LNCaP clone FGC (cell line): ENCODE results near the gene CMTR1.

Experiments
- DNase-seq: peaks from one replicate; pipeline ENCODE4 v3.0.0-alpha.2; 2011; ENCODE audit warnings: low read depth
- H3K4me3 ChIP-seq: 2 replicates; pipeline ENCODE4 v1.5.1; 2011; ENCODE audit warnings: mild to moderate bottlenecking, low read depth, low read length, control low read depth
- TF ChIP-seq, protein P1 (sequence below): IDR thresholded peaks from 2 replicates; pipeline ENCODE4 v1.5.1; 2012; ENCODE audit warnings: mild to moderate bottlenecking; ENCODE audit not compliant: control insufficient read depth, insufficient read depth; ENCODE audit errors: extremely low read depth

CMTR1 gene

DNA sequence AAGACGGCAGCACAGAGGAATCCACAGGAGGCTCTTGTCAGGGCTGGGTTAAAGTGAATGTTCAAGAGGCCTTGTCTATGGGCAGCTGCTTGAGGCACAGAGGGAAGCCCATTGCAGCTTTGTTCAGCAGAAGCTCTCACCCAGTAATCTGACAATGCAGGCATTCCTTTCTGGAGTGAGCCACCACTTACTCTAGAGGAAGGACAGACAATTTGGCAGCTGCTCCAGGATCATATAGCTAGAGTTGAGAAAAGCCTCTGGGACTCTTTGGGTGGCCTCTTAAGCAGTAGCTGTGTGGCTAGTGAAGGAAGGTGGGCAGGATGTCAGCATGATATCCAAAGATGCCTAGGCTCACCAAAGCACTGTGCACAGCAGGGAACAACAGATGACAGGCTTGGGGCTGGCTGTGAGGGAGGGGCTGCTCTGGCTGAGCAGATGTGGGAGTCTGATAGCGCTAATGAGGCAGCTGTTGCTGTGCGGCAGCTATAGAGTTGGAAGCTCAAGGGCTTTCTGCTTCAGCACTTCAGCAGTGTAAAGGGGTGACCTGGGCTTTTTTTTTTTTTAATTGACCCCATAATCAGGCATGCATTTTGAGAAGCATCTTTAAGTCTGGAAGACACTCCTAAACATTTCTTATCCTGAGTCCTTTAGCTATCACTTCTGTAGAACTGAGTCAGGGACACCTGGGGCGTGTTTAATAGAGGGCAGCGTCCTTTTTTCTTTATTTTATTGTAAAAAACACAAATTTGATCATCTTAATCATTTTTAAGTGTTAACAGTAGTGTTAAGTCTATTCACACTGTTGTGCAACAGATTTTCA is 27.2 kb downstream of the CMTR1 start:
- DNase-seq = no peak
- H3K4me3 ChIP-seq = no peak overlapping the region
- TF ChIP-seq, protein P1, sequence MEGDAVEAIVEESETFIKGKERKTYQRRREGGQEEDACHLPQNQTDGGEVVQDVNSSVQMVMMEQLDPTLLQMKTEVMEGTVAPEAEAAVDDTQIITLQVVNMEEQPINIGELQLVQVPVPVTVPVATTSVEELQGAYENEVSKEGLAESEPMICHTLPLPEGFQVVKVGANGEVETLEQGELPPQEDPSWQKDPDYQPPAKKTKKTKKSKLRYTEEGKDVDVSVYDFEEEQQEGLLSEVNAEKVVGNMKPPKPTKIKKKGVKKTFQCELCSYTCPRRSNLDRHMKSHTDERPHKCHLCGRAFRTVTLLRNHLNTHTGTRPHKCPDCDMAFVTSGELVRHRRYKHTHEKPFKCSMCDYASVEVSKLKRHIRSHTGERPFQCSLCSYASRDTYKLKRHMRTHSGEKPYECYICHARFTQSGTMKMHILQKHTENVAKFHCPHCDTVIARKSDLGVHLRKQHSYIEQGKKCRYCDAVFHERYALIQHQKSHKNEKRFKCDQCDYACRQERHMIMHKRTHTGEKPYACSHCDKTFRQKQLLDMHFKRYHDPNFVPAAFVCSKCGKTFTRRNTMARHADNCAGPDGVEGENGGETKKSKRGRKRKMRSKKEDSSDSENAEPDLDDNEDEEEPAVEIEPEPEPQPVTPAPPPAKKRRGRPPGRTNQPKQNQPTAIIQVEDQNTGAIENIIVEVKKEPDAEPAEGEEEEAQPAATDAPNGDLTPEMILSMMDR = no peak

DNA sequence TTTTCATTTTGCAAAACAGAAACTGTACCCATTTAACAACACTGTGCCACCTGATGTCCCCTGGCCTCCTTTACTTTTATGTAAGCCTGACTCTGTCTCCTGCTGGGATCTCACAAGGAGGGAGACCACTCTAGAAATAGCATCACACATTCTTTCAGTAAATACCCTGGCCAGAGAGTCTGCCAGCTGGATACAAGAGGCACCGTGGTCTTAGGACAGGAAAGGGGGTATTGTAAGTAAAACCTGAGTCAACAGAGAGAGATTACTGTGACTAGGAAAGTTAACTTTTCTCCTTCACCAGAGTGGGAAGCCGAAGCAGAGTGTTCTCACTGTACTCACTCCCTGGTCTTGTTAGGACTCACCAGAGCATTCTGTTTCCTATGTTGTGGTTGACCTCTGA is 27.8 kb downstream of the CMTR1 start:
- no peak for DNase-seq
- TF ChIP-seq, protein P1 = no peak
- H3K4me3 ChIP-seq = no peak overlapping the region

DNA sequence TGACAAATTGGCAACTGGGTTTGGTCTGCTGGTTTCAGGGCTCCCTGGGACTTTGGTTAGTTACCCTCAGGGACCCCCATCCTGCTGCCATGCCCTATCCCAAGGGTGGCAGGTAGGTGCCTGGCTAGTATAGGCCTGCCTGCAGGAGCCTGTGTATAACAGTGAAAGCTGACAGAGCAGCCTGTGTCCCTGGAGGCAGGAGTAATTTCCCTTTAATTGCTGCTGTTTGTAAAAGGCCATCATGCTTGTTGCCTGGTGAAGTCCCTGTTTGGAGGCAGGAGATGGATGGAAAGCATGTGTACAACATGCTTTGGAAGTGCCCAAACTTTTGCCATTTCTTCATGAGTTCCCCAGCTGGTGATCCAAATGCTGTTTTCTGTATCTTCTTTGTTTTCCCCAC is 30.1 kb downstream of the CMTR1 start:
- no peak for DNase-seq
- TF ChIP-seq, protein P1 = no peak
- no peak overlapping the region for H3K4me3 ChIP-seq

DNA sequence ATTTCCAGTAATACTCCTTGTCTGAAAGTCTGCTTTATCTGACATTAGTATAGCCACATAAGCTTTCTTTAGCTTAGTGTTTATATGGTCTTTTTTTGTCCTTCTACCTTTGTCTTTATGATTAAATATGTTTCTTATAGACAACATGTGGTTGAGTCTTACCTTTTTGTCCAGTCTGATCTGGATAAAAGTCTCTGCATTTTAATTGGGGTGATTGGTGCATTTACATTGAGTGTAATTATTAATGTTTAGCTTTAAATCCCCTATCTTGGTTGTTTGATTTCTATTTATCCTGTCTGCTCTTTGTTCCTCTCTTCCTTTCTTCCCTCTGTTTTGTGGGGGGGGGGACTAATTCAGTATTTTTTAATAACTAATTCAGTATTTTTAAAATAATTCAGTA is 34.7 kb downstream of the CMTR1 start:
- H3K4me3 ChIP-seq = no peak overlapping the region
- DNase-seq = no peak
- TF ChIP-seq, protein P1 = no peak

DNA sequence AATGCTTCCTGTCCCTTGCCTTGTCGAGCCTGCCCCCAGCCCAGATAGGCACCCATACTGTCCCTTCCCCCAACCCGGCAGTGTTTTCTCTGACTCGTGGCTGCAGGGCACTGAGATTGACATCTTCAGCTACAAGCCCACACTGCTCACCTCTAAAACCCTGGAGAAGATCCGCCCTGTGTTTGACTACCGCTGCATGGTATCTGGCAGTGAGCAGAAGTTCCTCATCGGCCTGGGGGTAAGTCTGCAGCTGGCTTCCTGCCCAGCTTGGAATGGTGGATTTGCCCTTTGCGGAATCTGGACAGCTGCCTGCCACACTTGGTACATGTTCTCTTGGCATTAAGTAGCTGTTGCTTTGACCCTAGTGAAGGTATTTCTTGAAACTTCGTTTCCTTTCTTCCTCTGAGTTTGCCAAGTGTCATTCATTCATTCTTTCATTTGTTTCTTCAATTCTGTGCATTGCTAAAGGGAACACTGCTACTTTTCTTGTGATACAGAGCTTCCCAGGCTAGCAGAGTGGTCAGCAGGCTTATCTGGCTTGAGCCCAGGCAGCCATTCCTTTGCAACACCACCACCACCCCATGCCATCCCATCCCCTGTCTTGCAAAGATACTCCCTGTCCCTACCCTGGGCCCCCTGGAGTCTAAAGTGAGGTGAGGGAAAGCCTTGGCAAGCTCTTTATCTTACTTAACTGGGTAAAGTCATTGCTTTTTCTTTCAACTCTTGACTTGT is 40.5 kb downstream of the CMTR1 start:
- peak; percentile 92 for DNase-seq
- H3K4me3 ChIP-seq = peak overlapping the region; percentile 6; the same call in 1 of the 2 replicates
- TF ChIP-seq, protein P1 = no peak

DNA sequence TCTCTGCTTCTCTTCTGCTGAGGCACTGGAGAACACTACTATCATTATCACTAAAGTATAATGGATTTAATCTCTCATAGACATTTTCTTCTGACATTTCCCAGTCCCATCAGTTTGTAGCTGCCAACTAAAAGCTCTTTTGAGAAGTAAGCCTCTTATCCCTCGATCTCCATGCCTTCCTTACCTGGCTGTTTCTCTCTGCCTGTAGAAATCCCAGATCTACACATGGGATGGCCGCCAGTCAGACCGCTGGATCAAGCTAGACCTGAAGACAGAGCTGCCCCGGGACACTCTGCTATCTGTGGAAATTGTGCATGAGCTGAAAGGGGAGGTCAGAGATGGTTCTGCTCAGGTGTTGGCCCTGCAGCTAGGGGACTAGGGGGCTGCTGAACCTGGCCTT is 41.3 kb downstream of the CMTR1 start:
- no peak for DNase-seq
- H3K4me3 ChIP-seq = no peak overlapping the region
- TF ChIP-seq, protein P1 = no peak

DNA sequence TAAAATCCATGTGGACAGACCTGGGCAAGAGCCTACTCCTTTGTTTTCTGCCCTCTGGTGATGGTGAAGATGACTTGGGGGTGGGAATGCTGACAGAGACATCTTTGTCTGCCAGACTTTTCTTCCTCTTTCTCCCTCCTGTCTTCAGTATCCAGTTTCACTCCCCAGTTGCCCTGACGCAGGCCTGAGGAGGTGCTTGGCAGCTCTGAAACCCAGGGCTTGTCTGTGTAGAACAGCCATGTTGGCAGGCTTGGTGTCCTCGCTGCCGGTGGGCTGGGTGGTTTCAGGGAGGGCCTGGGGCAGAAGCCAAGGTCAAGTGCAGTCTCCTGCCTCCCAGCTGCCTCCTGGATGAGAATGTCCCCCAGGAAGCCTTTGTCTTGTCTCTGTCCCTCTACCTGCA is 44.2 kb downstream of the CMTR1 start:
- TF ChIP-seq, protein P1 = no peak
- H3K4me3 ChIP-seq = no peak overlapping the region
- DNase-seq = no peak
